ENCODE results near the gene BPIFA1.

DNA sequence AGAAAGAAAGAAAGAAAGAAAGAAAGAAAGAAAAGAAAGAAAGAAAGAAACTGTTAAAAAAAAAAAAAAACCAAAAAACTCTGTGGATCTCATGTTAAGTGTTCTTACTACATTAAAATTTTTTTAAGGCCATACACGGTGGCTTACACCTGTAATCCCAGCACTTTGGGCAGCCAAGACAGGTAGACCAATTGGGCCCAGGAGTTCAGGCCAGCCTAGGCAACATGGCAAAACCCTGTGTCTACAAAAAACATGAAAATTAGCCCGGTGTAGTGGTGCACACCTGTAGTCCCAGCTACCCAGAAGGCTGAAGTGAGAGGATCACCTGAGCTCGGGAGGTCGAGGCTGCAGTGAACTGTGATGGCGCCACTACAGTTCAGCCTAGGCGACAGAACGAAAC, 4.6 kb upstream of the BPIFA1 start:
- TF ChIP-seq, protein P1, sequence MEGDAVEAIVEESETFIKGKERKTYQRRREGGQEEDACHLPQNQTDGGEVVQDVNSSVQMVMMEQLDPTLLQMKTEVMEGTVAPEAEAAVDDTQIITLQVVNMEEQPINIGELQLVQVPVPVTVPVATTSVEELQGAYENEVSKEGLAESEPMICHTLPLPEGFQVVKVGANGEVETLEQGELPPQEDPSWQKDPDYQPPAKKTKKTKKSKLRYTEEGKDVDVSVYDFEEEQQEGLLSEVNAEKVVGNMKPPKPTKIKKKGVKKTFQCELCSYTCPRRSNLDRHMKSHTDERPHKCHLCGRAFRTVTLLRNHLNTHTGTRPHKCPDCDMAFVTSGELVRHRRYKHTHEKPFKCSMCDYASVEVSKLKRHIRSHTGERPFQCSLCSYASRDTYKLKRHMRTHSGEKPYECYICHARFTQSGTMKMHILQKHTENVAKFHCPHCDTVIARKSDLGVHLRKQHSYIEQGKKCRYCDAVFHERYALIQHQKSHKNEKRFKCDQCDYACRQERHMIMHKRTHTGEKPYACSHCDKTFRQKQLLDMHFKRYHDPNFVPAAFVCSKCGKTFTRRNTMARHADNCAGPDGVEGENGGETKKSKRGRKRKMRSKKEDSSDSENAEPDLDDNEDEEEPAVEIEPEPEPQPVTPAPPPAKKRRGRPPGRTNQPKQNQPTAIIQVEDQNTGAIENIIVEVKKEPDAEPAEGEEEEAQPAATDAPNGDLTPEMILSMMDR (IDR thresholded peaks at IDR 0.05; ENCODE audit: insufficient read depth, low read length) = no peak
- TF ChIP-seq POLR2AphosphoS5 (IDR thresholded peaks at IDR 0.05; ENCODE audit: low read depth) (no peak), GABPA (IDR thresholded peaks at IDR 0.05; ENCODE audit: low read depth) (no peak)
- TF ChIP-seq, protein P2, sequence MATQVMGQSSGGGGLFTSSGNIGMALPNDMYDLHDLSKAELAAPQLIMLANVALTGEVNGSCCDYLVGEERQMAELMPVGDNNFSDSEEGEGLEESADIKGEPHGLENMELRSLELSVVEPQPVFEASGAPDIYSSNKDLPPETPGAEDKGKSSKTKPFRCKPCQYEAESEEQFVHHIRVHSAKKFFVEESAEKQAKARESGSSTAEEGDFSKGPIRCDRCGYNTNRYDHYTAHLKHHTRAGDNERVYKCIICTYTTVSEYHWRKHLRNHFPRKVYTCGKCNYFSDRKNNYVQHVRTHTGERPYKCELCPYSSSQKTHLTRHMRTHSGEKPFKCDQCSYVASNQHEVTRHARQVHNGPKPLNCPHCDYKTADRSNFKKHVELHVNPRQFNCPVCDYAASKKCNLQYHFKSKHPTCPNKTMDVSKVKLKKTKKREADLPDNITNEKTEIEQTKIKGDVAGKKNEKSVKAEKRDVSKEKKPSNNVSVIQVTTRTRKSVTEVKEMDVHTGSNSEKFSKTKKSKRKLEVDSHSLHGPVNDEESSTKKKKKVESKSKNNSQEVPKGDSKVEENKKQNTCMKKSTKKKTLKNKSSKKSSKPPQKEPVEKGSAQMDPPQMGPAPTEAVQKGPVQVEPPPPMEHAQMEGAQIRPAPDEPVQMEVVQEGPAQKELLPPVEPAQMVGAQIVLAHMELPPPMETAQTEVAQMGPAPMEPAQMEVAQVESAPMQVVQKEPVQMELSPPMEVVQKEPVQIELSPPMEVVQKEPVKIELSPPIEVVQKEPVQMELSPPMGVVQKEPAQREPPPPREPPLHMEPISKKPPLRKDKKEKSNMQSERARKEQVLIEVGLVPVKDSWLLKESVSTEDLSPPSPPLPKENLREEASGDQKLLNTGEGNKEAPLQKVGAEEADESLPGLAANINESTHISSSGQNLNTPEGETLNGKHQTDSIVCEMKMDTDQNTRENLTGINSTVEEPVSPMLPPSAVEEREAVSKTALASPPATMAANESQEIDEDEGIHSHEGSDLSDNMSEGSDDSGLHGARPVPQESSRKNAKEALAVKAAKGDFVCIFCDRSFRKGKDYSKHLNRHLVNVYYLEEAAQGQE (IDR thresholded peaks at IDR 0.05; ENCODE audit: insufficient replicate concordance, low read depth) = no peak
